ENCODE measurements around the gene DTX3.

DTX3 gene

GRCh38 chr12:57623811-57624390 is 19.3 kb downstream of the DTX3 start:
- Histone ChIP-seq H3K56ac (ENCODE audit: low read length) (no peak overlapping the region), H2BK15ac (replicated peaks; ENCODE audit: low read depth) (no peak overlapping the region), H3K27me3 (ENCODE audit: insufficient read depth, low read length, poor library complexity) (peaks cover 85% of the 10 kb centered on the region), H2BK5ac (ENCODE audit: low read length) (no peak overlapping the region), H3K9ac (ENCODE audit: low read length) (no peak overlapping the region), H2BK120ac (ENCODE audit: low read depth, low read length) (no peak overlapping the region), H3K4me2 (ENCODE audit: low read length) (no peak overlapping the region), H3K79me1 (ENCODE audit: low read length) (no peaks in the 10 kb centered on the region), H3K23ac (ENCODE audit: low read length) (no peak overlapping the region), H2AK5ac (ENCODE audit: low read length) (no peak overlapping the region), H3K79me2 (ENCODE audit: control insufficient read depth, insufficient read depth, low read length) (no peaks in the 10 kb centered on the region), H3K27ac (ENCODE audit: low read depth, low read length) (no peak overlapping the region), H3K4me3 (ENCODE audit: low read length) (no peak overlapping the region), H3K36me3 (ENCODE audit: control insufficient read depth, insufficient read depth, low read length) (no peaks in the 10 kb centered on the region), H3K18ac (ENCODE audit: low read length) (no peak overlapping the region), H4K5ac (ENCODE audit: low read length) (no peak overlapping the region), H4K8ac (ENCODE audit: low read depth, low read length) (no peak overlapping the region), H3K4ac (ENCODE audit: low read depth, low read length) (no peak overlapping the region), H3K4me1 (ENCODE audit: control insufficient read depth, low read depth, low read length) (no peaks in the 10 kb centered on the region)
- no peak for DNase-seq
- no CpG with 5 or more reads among the region's 5 CpGs for WGBS (ENCODE audit: extremely low coverage, insufficient coverage, low lambda C conversion rate)

- Histone ChIP-seq H3K9ac (ENCODE audit: low read length) (no peak overlapping the region), H3K4me1 (ENCODE audit: control insufficient read depth, low read depth, low read length) (no peaks in the 10 kb centered on the region), H3K79me2 (ENCODE audit: control insufficient read depth, insufficient read depth, low read length) (no peaks in the 10 kb centered on the region), H3K56ac (ENCODE audit: low read length) (no peak overlapping the region), H3K79me1 (ENCODE audit: low read length) (no peaks in the 10 kb centered on the region), H3K4me3 (ENCODE audit: low read length) (no peak overlapping the region), H2BK120ac (ENCODE audit: low read depth, low read length) (no peak overlapping the region), H3K4ac (ENCODE audit: low read depth, low read length) (no peak overlapping the region), H2AK5ac (ENCODE audit: low read length) (no peak overlapping the region), H3K27me3 (ENCODE audit: insufficient read depth, low read length, poor library complexity) (peaks cover 84% of the 10 kb centered on the region), H2BK15ac (replicated peaks; ENCODE audit: low read depth) (no peak overlapping the region), H3K18ac (ENCODE audit: low read length) (no peak overlapping the region), H2BK5ac (ENCODE audit: low read length) (no peak overlapping the region), H4K8ac (ENCODE audit: low read depth, low read length) (no peak overlapping the region), H3K23ac (ENCODE audit: low read length) (no peak overlapping the region), H3K36me3 (ENCODE audit: control insufficient read depth, insufficient read depth, low read length) (no peaks in the 10 kb centered on the region), H3K27ac (ENCODE audit: low read depth, low read length) (no peak overlapping the region), H4K5ac (ENCODE audit: low read length) (no peak overlapping the region), H3K4me2 (ENCODE audit: low read length) (no peak overlapping the region)
- no CpG with 5 or more reads among the region's 8 CpGs for WGBS (ENCODE audit: extremely low coverage, insufficient coverage, low lambda C conversion rate)
- DNase-seq, result no peak
Observed at GRCh38 chr12:57624441-57625220, 20.0 kb downstream of the DTX3 start.

GRCh38 chr12:57625261-57626032 is 20.8 kb downstream of the DTX3 start:
- Histone ChIP-seq H2BK5ac (ENCODE audit: low read length) (no peak overlapping the region), H3K36me3 (ENCODE audit: control insufficient read depth, insufficient read depth, low read length) (no peaks in the 10 kb centered on the region), H3K56ac (ENCODE audit: low read length) (no peak overlapping the region), H3K23ac (ENCODE audit: low read length) (no peak overlapping the region), H2BK120ac (ENCODE audit: low read depth, low read length) (no peak overlapping the region), H3K9ac (ENCODE audit: low read length) (no peak overlapping the region), H2AK5ac (ENCODE audit: low read length) (no peak overlapping the region), H4K5ac (ENCODE audit: low read length) (no peak overlapping the region), H3K79me2 (ENCODE audit: control insufficient read depth, insufficient read depth, low read length) (no peaks in the 10 kb centered on the region), H4K8ac (ENCODE audit: low read depth, low read length) (no peak overlapping the region), H3K79me1 (ENCODE audit: low read length) (no peaks in the 10 kb centered on the region), H3K18ac (ENCODE audit: low read length) (no peak overlapping the region), H3K27me3 (ENCODE audit: insufficient read depth, low read length, poor library complexity) (peaks cover 84% of the 10 kb centered on the region), H3K4ac (ENCODE audit: low read depth, low read length) (no peak overlapping the region), H3K27ac (ENCODE audit: low read depth, low read length) (no peak overlapping the region), H3K4me3 (ENCODE audit: low read length) (no peak overlapping the region), H2BK15ac (replicated peaks; ENCODE audit: low read depth) (no peak overlapping the region), H3K4me2 (ENCODE audit: low read length) (no peak overlapping the region), H3K4me1 (ENCODE audit: control insufficient read depth, low read depth, low read length) (no peaks in the 10 kb centered on the region)
- WGBS (ENCODE audit: extremely low coverage, insufficient coverage, low lambda C conversion rate), result no CpG with 5 or more reads among the region's 12 CpGs
- no peak for DNase-seq

GRCh38 chr12:57626111-57626920 is 21.7 kb downstream of the DTX3 start:
- no peak for DNase-seq
- H3K4me2 ChIP-seq (ENCODE audit: low read length), result no peak overlapping the region
- H3K4ac ChIP-seq (ENCODE audit: low read depth, low read length), result no peak overlapping the region
- H3K56ac ChIP-seq (ENCODE audit: low read length), result no peak overlapping the region
- H3K79me2 ChIP-seq (ENCODE audit: control insufficient read depth, insufficient read depth, low read length), result no peaks in the 10 kb centered on the region
- no peak overlapping the region for H3K9ac ChIP-seq (ENCODE audit: low read length)
- no peak overlapping the region for H4K8ac ChIP-seq (ENCODE audit: low read depth, low read length)
- peaks cover 84% of the 10 kb centered on the region for H3K27me3 ChIP-seq (ENCODE audit: insufficient read depth, low read length, poor library complexity)
- no peaks in the 10 kb centered on the region for H3K36me3 ChIP-seq (ENCODE audit: control insufficient read depth, insufficient read depth, low read length)
- H2AK5ac ChIP-seq (ENCODE audit: low read length), result no peak overlapping the region
- H2BK15ac ChIP-seq (replicated peaks; ENCODE audit: low read depth), result no peak overlapping the region
- H3K27ac ChIP-seq (ENCODE audit: low read depth, low read length), result no peak overlapping the region
- no peaks in the 10 kb centered on the region for H3K79me1 ChIP-seq (ENCODE audit: low read length)
- H3K18ac ChIP-seq (ENCODE audit: low read length), result no peak overlapping the region
- H2BK120ac ChIP-seq (ENCODE audit: low read depth, low read length), result no peak overlapping the region
- H3K4me3 ChIP-seq (ENCODE audit: low read length), result no peak overlapping the region
- no CpG with 5 or more reads among the region's 13 CpGs for WGBS (ENCODE audit: extremely low coverage, insufficient coverage, low lambda C conversion rate)
- H3K4me1 ChIP-seq (ENCODE audit: control insufficient read depth, low read depth, low read length), result no peaks in the 10 kb centered on the region
- H4K5ac ChIP-seq (ENCODE audit: low read length), result no peak overlapping the region
- H2BK5ac ChIP-seq (ENCODE audit: low read length), result no peak overlapping the region
- no peak overlapping the region for H3K23ac ChIP-seq (ENCODE audit: low read length)

- Histone ChIP-seq H4K8ac (ENCODE audit: low read depth, low read length) (no peak overlapping the region), H2BK15ac (replicated peaks; ENCODE audit: low read depth) (no peak overlapping the region), H3K79me1 (ENCODE audit: low read length) (no peaks in the 10 kb centered on the region), H2BK5ac (ENCODE audit: low read length) (no peak overlapping the region), H3K23ac (ENCODE audit: low read length) (no peak overlapping the region), H3K9ac (ENCODE audit: low read length) (no peak overlapping the region), H3K4me3 (ENCODE audit: low read length) (no peak overlapping the region), H3K56ac (ENCODE audit: low read length) (no peak overlapping the region), H3K27me3 (ENCODE audit: insufficient read depth, low read length, poor library complexity) (peaks cover 87% of the 10 kb centered on the region), H2BK120ac (ENCODE audit: low read depth, low read length) (no peak overlapping the region), H3K4me2 (ENCODE audit: low read length) (no peak overlapping the region), H2AK5ac (ENCODE audit: low read length) (no peak overlapping the region), H3K18ac (ENCODE audit: low read length) (no peak overlapping the region), H3K79me2 (ENCODE audit: control insufficient read depth, insufficient read depth, low read length) (no peaks in the 10 kb centered on the region), H4K5ac (ENCODE audit: low read length) (no peak overlapping the region), H3K4me1 (ENCODE audit: control insufficient read depth, low read depth, low read length) (no peaks in the 10 kb centered on the region), H3K36me3 (ENCODE audit: control insufficient read depth, insufficient read depth, low read length) (no peaks in the 10 kb centered on the region), H3K27ac (ENCODE audit: low read depth, low read length) (no peak overlapping the region), H3K4ac (ENCODE audit: low read depth, low read length) (no peak overlapping the region)
- DNase-seq, result no peak
- WGBS (ENCODE audit: extremely low coverage, insufficient coverage, low lambda C conversion rate), result no CpG with 5 or more reads among the region's 9 CpGs
Observed at GRCh38 chr12:57626921-57627445, 22.4 kb downstream of the DTX3 start.
